Activated T-cell treated with anti-CD3 and anti-CD28 coated beads, Interleukin-2, amount 50 U/mL, for 1 hour (primary cell): Measurements from ENCODE around the gene SERPINA4.

Experiments
- DNase-seq: peaks from one replicate; pipeline ENCODE4 v3.0.0-alpha.2; 2020

SERPINA4 gene, protein sequence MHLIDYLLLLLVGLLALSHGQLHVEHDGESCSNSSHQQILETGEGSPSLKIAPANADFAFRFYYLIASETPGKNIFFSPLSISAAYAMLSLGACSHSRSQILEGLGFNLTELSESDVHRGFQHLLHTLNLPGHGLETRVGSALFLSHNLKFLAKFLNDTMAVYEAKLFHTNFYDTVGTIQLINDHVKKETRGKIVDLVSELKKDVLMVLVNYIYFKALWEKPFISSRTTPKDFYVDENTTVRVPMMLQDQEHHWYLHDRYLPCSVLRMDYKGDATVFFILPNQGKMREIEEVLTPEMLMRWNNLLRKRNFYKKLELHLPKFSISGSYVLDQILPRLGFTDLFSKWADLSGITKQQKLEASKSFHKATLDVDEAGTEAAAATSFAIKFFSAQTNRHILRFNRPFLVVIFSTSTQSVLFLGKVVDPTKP

DNA sequence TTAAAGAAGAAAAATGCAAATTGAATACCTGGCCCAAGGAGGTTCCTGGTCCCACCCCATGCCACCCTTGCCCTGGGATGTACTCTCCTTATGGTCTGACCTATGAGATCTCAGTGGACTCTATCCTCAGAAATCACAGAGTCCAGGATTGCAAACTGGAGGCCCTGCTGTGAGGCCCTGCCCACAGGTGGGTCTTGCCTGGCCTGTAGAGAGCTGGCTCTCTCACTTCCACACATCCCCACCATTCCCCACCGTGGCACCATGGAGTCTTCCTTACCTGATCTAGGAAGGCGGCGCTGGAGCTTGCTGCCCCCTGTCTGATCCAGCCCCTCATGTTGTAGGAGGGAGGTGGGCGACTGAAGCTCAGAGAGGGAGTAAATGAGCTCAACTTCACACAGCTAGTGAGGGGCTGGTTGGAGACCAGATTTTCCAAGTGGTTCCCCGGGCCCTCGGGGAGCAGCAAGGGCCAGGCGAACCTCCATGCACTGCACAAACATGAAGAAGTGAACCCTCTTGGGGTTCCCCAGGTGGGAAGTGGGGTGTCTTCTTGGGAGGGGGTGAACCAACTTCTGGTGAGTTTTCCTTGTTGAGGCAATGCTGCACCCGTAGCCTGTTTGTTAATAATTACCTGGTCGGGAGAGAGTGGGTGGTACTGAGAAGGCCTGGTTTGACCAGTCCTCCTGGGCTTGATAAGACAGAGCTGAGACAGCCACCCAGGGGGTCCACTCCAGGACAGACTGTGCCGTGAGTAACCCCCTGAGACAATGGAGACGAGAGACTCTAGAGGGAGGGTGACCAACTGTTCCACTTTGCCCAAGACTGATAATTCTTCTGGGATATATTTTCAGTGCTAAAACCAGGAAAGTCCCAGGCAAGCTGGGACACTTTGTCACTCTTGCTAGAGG lies at the start of gene SERPINA4:
TSS of gene SERPINA4 (plus strand) at position 692 of the 905 bp plus-strand sequence. CDS start 2,041 bp downstream, outside the sequence.
- DNase-seq: no peak

DNA sequence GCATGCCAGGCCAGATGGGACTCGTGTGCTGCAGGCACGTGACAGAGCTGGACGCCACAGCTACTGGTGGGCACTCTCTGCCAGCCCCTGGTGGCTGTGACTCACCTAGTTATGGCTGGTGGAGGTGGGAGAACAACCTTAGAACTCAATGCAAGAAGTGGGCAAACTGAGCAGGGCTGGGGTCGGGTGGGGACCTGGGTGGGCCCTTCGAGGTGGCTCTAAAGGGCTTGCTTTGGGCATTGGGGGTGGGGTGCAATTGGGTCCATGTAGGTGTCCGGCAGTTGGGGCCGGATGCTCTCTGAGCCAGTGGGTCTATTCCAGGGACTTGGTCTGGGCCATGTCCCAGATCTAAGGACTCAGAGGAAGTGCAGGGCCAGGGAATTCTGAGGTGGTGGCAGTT lies 46.9 kb upstream of the SERPINA4 start:
- DNase-seq: no peak

DNA sequence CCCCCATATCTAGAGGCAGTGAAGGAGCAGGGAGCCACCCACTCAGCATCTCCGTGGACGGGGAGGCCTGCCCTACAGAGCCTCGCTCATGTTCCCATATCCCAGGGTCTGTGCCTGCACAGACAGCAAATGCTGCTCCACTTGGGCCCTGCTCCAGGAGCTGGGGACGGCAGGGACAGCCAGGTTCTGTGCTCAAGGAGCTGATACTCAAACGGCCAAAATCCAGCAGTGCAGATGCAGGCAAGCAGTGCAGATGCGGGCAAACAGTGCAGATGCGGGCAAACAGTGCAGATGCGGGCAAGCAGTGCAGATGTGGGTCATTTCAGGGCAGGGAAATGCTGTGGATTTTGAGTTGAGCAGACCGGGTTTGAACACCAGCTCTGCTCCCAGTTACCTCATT lies 45.8 kb upstream of the SERPINA4 start:
- no peak for DNase-seq

DNA sequence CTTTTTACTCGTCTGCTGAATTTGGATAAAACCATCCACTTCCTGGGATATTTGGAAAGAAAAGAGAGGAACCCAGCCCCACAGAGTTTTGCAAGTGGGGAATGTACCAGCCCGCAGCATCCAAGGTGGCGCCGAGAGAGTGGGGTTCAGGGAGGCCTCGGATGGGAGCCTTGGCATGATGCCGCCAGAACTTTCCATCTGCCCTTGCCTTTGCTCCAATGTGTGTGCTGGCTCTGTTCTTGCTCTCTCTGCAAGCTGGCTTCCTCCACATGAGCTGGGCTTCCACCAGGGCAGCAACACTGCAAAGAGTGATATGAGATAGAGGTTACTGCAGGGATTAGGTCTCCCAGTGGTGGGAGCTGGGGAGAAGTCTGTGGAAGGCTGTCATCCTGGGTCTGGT lies 45.4 kb upstream of the SERPINA4 start:
- no peak for DNase-seq

DNA sequence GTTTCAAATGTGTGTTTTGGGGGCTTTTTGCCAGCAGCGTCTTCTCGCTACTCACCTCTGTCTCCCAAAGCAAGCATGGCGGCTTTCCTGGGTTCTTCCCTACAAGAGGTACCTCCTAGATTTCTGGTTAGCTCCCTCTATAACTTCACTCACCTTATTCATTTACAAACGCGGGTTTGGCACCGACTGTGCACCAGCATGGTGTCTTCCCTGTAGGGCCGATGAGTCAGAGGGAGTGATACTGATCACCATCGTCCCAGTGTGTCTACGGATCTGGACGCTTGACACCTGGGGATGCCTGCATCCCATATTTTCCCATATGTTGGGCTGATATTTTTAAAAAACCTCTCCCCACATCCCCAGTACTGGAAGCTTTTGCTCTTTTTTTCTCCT lies 44.0 kb upstream of the SERPINA4 start:
- no peak for DNase-seq

DNA sequence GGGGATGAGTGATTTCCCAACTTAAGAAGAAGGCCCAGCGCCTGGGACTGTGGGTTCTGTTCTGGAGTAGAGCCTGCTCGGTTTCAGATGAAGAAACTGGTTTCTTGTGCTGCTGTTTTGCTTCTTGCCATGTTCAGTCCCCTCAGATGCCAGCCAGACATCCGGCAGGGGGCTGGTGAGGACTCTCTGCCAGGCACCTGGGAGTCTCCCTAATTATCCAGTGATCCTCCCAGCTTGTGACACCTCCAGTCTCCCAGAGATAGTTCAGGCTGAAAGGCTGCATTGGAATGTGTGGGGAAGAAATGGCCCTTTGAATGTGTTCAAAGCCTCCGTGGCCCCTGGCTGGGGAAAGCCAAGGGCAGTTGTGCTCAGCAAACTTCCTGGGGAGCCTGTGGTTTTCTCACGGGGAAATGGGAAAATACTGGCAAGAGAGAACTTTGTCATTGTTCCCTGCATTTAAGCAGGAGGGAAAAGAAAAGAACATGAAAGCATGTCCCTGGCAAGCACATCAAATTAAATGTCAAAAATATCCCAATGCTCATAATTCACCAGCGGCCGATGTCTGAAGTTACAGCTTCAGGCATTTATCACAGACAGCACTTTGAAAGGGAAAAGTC lies 43.5 kb upstream of the SERPINA4 start:
- DNase-seq: no peak

DNA sequence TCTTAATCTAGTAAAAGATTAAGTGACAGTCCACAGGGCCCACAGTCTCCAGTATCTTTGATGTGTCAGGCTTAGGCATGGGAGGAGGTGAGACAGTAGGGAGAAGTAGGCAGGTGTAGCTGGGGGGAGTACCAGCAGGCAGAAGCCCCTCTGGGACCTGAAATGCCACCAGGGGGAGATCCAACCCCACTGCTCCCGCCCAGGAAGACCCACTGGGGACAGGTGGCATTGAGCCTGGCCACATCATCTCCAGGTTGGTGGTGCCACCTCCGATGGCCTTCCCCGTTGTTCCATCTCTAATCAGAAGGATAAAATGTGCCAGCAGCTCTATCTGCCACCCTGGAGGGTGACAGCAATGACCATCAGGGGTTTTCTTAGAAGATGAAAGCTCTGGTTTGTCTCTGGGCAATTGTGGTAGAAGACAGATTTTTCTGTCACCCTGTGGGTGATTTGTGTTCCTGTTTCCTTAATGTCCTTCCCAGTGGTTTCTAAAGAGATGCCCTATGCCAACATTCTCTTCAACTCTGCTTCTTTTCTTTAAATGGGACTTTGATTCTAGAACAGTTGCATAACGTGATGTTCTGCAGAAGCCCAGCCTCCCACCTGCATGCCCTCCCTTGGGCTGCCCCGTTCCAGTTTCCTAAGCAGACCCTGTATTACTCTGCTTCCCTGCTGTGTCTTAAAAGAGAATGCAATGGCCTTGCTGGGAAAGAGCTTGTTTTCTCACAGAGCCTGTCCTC lies 39.7 kb upstream of the SERPINA4 start:
- no peak for DNase-seq

DNA sequence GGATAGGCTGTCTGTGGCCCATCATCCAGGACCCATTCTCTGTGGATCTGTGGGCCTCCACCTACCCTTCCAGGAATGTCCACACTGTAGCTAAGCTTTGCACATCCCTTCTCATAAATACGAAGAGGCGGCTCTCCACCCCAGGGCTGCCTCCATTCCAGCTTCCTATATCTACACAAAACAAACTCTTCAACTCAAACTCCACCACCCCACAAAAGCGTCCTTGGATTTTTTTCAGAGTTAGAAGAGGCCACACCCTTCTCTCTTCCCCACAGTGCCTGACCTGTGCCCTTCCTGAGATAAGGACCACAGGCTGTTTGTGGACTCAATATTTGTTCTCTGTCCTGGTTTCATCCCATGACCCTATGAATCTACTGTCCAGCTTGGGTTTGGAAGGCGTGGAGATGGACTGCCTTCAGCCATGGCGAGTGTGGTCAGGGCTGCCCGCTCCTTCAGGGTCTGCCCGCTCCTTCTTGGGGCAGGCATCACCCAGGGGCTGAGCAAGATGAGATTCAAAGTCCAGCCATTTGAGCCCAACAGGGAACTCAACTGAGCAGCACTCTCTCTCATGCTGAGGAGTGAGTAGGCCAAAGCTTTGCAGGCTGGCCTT lies 39.0 kb upstream of the SERPINA4 start:
- no peak for DNase-seq

DNA sequence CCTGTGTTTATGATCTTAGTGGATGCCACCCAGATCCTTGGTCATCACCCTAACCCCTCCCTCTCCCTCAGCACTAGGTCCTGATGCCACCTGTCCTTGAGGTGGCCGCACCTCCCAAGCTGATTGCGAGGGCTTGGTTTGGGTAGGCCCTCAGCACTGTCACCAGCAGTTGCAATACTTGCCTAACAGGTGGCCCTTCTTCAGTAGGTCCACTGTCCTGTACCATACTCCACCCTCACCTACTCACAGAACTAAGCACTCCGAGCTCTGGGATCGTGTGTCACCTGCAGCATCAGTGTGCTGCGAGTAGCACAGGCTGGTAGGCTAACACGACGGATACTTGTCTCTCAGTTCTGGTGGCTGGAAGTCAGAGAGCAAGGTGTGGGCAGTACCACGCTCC lies 38.0 kb upstream of the SERPINA4 start:
- no peak for DNase-seq

DNA sequence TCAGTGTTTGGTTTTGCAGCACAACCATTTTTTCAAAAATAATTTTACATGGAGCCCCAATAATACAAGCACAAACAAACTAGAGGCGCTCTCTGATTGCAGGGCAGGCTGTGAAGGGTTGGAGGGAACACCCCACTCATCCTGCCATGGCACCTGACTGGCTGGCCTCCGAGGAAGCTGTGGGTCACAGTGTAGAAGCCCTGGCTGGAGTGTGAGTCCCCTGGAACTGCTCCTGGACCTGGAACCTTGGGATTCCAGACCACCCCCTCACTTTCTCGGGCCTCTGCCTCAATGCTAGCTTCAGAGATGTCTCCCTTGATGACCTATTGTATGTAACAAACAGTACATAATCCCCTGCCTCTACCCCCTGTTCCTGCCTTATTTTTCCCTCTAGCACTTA lies 37.1 kb upstream of the SERPINA4 start:
- no peak for DNase-seq

DNA sequence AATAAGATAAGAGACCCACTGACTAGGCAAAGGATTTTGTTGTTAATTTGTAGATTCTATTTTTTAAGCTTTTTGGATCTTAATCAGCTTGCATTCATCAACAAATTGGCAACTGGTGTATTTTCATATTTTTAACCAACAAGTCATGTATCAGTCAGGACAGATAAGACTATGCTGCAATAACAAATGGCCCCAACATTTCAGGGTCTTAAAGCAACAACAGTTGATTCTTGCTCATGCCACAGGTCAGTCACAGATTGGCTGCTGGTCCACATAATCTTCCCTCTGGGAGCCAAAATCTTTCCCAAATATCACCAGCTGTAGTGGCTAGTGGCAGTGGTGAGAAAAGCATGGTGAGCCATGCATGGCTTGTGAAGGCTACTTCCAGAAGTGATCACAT lies 30.1 kb upstream of the SERPINA4 start:
- DNase-seq: no peak

DNA sequence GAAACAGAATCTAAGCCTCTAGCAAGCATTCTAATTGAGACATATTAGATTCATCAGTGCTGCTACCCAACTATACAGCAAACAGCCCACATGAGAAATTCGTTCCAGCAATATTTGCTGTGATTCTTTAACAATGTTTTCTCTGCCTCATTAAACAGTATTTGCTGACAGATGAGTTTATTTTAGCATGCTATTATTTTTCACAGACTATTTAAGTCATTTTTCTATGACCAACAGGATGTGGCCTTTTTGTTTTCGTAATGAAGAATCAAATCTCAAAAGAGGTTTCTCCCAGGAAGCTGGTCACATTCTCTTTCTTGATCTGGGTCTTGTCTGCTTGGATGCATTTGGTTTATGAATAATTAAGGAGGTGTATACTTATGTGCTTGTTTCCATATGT lies 28.8 kb upstream of the SERPINA4 start:
- DNase-seq: no peak

DNA sequence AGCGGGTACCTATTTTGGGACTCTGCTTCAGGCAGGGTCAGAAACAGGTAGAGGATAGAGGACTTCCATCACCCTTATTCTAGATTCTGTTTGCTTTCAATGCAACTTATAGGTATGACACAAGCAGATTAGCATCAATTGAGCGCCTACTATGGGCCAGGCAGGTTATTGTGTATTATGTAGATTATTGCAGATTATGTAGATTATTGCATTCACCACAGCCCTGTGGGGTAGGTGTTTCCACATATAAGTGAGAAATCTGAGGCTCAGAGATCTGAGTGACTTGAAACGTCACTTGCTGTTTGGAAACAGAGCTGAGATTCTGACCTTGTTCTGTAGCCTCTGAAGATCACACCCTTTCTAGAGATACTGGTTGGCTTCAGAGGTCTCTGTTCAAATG lies 25.7 kb upstream of the SERPINA4 start:
- no peak for DNase-seq

DNA sequence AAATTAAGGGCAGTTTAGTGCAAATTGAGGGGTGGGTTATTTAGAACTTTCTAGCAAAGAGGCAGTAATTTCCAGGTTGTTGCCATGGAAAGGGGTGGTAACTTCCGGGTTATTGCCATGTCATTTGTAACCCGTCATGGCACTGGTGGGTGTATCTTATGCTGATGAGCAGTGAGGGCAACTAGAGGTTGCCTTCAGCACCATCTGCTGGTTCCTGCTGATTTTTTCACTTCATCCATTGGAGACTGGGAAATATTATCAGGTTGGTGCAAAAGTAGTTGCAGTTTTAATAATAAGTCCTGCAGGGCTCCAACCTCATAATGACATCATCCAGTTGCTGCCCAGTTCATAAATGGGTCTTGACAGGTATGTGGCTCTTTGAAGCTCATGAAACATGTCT lies 24.4 kb upstream of the SERPINA4 start:
- no peak for DNase-seq

DNA sequence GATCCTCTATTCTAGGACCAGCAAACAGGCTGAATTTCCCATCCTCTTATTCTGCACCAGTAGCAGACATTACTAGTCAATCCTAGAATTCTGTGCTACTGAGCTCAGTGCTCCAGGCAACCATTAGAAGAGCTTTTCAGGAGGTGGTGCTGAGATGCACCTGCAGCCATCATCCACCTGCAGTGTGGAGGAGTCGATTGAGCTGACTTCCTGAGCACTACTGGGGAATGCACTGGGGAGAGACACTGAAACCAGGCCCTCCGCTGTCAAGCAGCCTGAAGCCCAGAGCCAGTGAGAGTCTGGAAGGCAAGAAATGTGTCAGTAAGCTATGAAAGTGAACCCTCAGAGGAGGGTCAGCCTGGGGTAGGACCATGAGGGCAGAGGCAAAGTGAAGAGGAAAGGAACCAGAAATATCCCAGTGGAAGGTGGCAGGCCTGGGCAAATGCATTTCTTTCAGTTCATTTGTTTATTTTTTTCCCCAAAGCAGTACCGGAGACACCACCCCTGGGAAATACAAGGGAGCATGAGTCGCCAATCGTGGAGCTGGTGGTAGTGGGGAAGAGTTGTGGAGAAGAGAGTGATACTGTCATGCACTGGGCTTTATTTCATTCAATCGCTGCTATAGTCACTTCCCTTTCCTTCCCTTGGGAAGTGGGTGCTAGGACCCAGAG lies 23.0 kb upstream of the SERPINA4 start:
- no peak for DNase-seq

DNA sequence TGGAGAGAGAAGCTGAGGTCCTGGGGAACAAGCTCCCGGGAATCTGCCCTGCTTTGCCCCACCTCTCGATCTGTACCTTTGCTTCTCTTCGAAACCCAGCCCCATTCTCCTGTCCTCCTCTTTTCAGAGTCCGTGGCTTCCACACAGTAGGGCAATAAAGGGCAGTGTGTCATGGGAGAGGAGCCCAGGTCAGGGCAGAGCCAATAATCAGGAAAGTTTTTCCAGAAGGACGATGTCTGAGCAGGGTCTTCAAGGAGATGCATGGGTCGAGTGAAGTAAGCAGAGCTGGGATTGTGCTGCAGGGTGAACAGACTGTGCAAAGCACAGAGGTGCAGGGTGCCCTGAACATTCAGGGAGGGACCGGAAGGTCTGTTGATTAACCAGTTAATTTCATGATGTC lies 22.1 kb upstream of the SERPINA4 start:
- DNase-seq: no peak

DNA sequence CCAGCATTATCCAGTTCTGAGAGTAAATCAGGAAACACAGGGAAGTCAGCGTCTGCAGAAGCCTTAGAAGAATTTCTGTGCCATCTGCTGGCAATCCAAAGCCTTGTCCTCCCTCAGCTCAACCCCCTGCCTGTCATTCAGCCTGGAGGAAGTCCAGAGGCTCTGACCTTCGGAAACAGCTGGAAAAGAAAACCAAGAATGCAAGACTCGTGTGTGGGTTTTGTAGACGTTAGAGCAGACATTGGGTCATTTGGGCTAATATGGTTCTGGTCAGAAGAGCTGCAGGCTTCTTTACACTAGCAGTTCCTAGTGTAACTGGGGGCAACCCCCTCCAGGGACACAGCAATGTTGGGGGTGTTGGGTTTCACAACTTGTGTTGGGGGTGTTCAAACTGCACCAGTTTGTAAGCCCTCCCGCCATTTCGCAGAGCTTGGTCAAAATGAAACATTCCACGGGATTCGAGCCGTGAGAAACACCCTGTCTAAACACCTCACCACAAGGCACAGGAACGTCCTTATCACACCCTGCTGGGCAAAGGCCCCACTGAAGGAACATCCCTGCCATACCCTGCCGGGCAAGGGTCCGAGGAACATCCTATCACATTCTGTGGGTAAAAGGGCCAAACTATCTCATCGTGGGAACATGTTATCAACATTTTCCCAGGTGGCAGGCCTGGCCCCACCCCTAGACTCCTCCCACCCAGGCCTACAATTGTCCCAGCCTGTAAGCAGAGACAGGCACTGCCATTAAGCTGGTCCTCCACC lies 21.0 kb upstream of the SERPINA4 start:
- no peak for DNase-seq

DNA sequence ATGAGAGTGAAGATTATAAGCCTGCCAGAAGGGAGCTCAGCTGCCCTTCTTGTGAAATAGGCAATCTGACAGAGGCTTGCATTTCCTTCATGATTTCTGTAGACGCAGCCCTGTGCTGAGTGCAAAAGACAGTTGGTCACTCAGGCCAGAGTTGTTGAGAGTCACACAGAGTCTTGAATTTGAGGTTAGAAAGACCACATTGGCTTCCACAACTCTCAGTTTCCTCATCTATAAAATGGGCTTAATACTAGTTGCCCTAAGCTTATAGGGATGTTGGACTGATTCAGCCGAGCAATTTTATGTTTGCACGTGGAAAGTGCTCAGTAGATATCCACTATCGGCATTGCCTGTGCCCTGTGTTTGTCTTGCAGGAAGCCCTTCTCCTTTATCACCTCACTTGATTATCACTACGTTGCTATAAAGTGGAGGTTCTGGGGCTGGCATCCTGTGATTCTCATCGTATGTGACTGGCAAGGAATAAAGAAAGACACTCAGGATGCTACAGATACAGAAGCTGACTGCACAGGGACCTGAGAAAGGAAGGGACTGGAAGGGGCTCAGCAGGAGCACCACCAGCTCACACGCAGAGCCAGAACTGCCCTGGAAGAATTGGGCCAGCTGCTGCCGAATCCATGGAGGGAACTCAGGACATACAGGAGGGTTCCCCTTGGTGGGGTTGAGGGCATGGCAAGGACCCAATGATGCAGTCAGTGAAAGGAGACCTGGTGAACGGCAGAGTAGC lies 19.8 kb upstream of the SERPINA4 start:
- no peak for DNase-seq

DNA sequence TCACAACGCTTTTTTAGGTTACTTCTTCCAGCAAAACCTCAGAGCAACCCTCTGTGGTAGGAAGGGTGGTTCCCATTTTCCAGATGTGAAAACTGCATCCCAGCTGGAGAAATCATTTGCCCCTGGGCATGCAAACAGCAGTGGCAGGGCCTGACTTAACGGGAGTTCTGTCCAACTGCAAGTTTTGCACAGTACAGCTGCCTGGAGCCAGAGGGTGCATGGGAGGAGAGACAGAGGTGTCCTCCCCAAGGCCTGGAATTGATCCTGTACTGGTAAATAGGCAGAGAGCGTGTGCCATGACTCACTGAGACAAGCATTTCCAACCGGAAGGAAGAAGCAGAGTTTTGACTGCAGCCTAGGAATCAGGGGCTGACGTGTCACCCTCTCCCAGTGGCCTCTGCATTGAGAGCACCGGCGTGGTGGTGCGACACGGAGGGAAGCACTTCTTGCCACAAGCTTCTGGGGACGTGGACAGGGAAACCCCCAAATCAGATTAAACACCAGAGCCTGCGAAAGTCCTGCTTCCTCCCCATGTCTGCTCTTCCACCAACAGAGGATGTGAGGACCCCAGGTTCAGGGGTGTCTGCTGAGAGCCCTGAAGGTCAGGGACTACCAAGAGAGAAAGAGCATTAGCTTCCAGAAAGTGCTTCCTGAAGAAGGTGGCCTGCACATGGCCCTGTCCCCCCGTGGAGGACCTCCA lies 19.0 kb upstream of the SERPINA4 start:
- DNase-seq: no peak
